ENCODE data around the gene MOBP. TPM values are rescaled to one million over a fixed set of nuclear protein-coding genes. Genes with fewer than 3 reads are reported as not detected.

The MOBP gene
- total and polyA plus RNA-seq, 2 of the 4 experiments (the other 2 are of a cell fraction), result not detected

DNA sequence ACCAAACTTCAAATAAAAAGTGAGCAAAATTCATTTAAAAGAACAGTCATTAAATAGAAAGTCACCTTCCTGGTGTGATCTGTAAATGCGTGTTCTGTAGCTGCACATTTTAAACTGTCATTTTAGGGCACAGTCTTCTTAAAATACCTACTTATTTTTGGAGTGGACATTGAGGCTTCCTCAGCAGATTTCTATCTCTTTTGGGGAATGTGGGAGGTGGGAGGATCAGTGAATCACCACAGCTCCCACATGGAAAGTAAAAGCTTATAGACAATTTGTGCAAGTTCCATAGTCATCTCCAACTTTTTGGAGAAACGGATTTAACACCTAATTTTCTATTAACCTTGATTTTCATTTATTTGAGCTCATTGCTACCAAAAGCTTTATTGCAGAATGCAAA lies 21.0 kb upstream of the MOBP start:
- Histone ChIP-seq H2BK120ac (ENCODE audit: low read depth, low read length) (no peak overlapping the region), H2AK5ac (ENCODE audit: low read depth, low read length) (no peak overlapping the region), H2BK20ac (ENCODE audit: low read depth, low read length) (no peak overlapping the region), H4K20me1 (ENCODE audit: insufficient read depth, low read length) (no peaks in the 10 kb centered on the region), H4K8ac (ENCODE audit: low read depth in 2 of 2, low read length in 2 of 2) (no peak overlapping the region), H2AFZ (replicated peaks; ENCODE audit: low read length, poor library complexity) (no peak overlapping the region), H3K18ac (ENCODE audit: low read depth, low read length) (no peak overlapping the region), H2BK5ac (ENCODE audit: low read depth, low read length, poor library complexity, severe bottlenecking) (no peak overlapping the region), H3K4me2 (ENCODE audit: low read depth, low read length) (no peak overlapping the region), H3K36me3 (ENCODE audit: control insufficient read depth, insufficient read depth, low read length) (no peaks in the 10 kb centered on the region), H3K9ac (ENCODE audit: low read depth, low read length) (no peak overlapping the region), H3K56ac (ENCODE audit: extremely low read depth, insufficient read depth, low read length) (no peak overlapping the region), H3K14ac (replicated peaks; ENCODE audit: low read depth, low read length) (no peak overlapping the region), H3K79me1 (ENCODE audit: low read depth in 1 of 2, low read length in 2 of 2) (no peaks in the 10 kb centered on the region), H3K4me3 (ENCODE audit: insufficient read depth, low read depth, low read length) (no peak overlapping the region), H2AK9ac (replicated peaks; ENCODE audit: low read depth, low read length, poor library complexity) (no peak overlapping the region), H3K27me3 (ENCODE audit: control insufficient read depth, insufficient read depth, low read length) (peaks cover 6% of the 10 kb centered on the region; the same call in 1 of the 2 replicates), H3K4me1 (ENCODE audit: control insufficient read depth, insufficient read depth, low read length) (no peaks in the 10 kb centered on the region), H3K9me1 (ENCODE audit: insufficient read depth, low read length) (no peaks in the 10 kb centered on the region), H2BK15ac (ENCODE audit: low read depth, low read length) (no peak overlapping the region), H3K4ac (ENCODE audit: low read depth, low read length) (no peak overlapping the region), H3K9me3 (ENCODE audit: control insufficient read depth, insufficient read depth, low read length) (no peaks in the 10 kb centered on the region), H3K27ac (ENCODE audit: insufficient read depth, low read length) (no peak overlapping the region), H3K23ac (ENCODE audit: low read depth, low read length) (no peak overlapping the region), H4K91ac (ENCODE audit: insufficient read depth, low read depth, low read length) (no peak overlapping the region), H4K5ac (ENCODE audit: low read depth, low read length) (no peak overlapping the region)
- dilution Hi-C loops (cut with HindIII; ENCODE audit: low sequenced_read_pairs, unreplicated experiment), result no loop called here
- DNase-seq, result no peak
- TF ChIP-seq, protein P1, sequence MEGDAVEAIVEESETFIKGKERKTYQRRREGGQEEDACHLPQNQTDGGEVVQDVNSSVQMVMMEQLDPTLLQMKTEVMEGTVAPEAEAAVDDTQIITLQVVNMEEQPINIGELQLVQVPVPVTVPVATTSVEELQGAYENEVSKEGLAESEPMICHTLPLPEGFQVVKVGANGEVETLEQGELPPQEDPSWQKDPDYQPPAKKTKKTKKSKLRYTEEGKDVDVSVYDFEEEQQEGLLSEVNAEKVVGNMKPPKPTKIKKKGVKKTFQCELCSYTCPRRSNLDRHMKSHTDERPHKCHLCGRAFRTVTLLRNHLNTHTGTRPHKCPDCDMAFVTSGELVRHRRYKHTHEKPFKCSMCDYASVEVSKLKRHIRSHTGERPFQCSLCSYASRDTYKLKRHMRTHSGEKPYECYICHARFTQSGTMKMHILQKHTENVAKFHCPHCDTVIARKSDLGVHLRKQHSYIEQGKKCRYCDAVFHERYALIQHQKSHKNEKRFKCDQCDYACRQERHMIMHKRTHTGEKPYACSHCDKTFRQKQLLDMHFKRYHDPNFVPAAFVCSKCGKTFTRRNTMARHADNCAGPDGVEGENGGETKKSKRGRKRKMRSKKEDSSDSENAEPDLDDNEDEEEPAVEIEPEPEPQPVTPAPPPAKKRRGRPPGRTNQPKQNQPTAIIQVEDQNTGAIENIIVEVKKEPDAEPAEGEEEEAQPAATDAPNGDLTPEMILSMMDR (conservative IDR thresholded peaks at IDR 0.05; ENCODE audit: low read depth, low read length), result no peak
- TF ChIP-seq MAZ (IDR thresholded peaks at IDR 0.05; ENCODE audit: borderline replicate concordance, low read depth, low read length) (no peak), RCOR1 (IDR thresholded peaks at IDR 0.05; ENCODE audit: insufficient replicate concordance, low read length) (no peak), RAD21 (IDR thresholded peaks at IDR 0.05; ENCODE audit: low read length) (no peak), CHD1 (IDR thresholded peaks at IDR 0.05; ENCODE audit: low read depth, low read length) (no peak), MAFK (IDR thresholded peaks at IDR 0.05; ENCODE audit: low read depth, low read length) (no peak), MXI1 (IDR thresholded peaks at IDR 0.05; ENCODE audit: borderline replicate concordance, low read depth, low read length) (no peak), NFE2L2 (IDR thresholded peaks at IDR 0.05; ENCODE audit: low read depth, low read length) (no peak), CEBPB (IDR thresholded peaks at IDR 0.05; ENCODE audit: low read depth, low read length) (no peak)
- TF ChIP-seq, protein P2, sequence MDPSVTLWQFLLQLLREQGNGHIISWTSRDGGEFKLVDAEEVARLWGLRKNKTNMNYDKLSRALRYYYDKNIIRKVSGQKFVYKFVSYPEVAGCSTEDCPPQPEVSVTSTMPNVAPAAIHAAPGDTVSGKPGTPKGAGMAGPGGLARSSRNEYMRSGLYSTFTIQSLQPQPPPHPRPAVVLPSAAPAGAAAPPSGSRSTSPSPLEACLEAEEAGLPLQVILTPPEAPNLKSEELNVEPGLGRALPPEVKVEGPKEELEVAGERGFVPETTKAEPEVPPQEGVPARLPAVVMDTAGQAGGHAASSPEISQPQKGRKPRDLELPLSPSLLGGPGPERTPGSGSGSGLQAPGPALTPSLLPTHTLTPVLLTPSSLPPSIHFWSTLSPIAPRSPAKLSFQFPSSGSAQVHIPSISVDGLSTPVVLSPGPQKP (IDR thresholded peaks at IDR 0.05; ENCODE audit: borderline replicate concordance, low read depth, low read length), result no peak
- TF ChIP-seq, protein P3, sequence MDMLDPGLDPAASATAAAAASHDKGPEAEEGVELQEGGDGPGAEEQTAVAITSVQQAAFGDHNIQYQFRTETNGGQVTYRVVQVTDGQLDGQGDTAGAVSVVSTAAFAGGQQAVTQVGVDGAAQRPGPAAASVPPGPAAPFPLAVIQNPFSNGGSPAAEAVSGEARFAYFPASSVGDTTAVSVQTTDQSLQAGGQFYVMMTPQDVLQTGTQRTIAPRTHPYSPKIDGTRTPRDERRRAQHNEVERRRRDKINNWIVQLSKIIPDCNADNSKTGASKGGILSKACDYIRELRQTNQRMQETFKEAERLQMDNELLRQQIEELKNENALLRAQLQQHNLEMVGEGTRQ (IDR thresholded peaks at IDR 0.05; ENCODE audit: low read depth, low read length), result no peak
- no peak for ATAC-seq (ENCODE audit: low read depth)
- WGBS, 2 experiments (ENCODE audit: extremely low coverage in 2 of 2, insufficient read length in 1 of 2), result no CpG with 5 or more reads among the region's 2 CpGs
- POLR2A ChIA-PET (ENCODE audit: unreplicated experiment), result no interaction called here
- in situ Hi-C loops (cut with MboI; ENCODE audit: low sequenced_read_pairs), result loop anchor here (5.0 kb wide), 1 partner anchor 56 kb away; no protein-coding TSS in a partner anchor
- CTCF ChIA-PET, result no interaction called here
- intact Hi-C loops (cut with micrococcal nuclease), result loop anchor here (5.0 kb wide), 1 partner anchor 871 kb away; no protein-coding TSS in a partner anchor
- no TSS peak for BruUV-seq (replicated peaks)
